Measurements from ENCODE around the gene ZCWPW1.

ZCWPW1 gene

GRCh38 chr7:100406767-100407166 is 21.7 kb downstream of the ZCWPW1 start:
- Histone ChIP-seq H3K27ac (no peak overlapping the region), H3K36me3 (ENCODE audit: insufficient read depth, low read length) (no peaks in the 10 kb centered on the region), H3K4me3 (no peak overlapping the region), H3K9me3 (ENCODE audit: low read depth, low read length) (no peaks in the 10 kb centered on the region), H3K9ac (ENCODE audit: insufficient read length) (no peak overlapping the region)
- TF ChIP-seq FOXP2 (optimal IDR thresholded peaks at IDR 0.05; ENCODE audit: control extremely low read depth, extremely low read length, insufficient read depth): no peak
- TF ChIP-seq POLR2AphosphoS5 (IDR thresholded peaks at IDR 0.05; ENCODE audit: borderline replicate concordance, low read depth, low read length): no peak
- no peak for TF ChIP-seq EZH2 (IDR thresholded peaks at IDR 0.05)
- no peak for DNase-seq (ENCODE audit: low read depth, low spot score)

- no peak for TF ChIP-seq POLR2AphosphoS5 (IDR thresholded peaks at IDR 0.05; ENCODE audit: borderline replicate concordance, low read depth, low read length)
- TF ChIP-seq EZH2 (IDR thresholded peaks at IDR 0.05): no peak
- no peak for TF ChIP-seq FOXP2 (optimal IDR thresholded peaks at IDR 0.05; ENCODE audit: control extremely low read depth, extremely low read length, insufficient read depth)
- no peak for DNase-seq (ENCODE audit: low read depth, low spot score)
- no peaks in the 10 kb centered on the region for H3K36me3 ChIP-seq (ENCODE audit: insufficient read depth, low read length)
- H3K4me3 ChIP-seq: no peak overlapping the region
- no peak overlapping the region for H3K27ac ChIP-seq
- H3K9me3 ChIP-seq (ENCODE audit: low read depth, low read length): no peaks in the 10 kb centered on the region
- H3K9ac ChIP-seq (ENCODE audit: insufficient read length): no peak overlapping the region
These were observed 26.3 kb downstream of the ZCWPW1 start for GRCh38 chr7:100402241-100402640.

- Histone ChIP-seq H3K9me3 (ENCODE audit: low read depth, low read length) (no peaks in the 10 kb centered on the region), H3K9ac (ENCODE audit: insufficient read length) (no peak overlapping the region), H3K27ac (no peak overlapping the region), H3K36me3 (ENCODE audit: insufficient read depth, low read length) (no peaks in the 10 kb centered on the region), H3K4me3 (no peak overlapping the region)
- DNase-seq (ENCODE audit: low read depth, low spot score): no peak
- TF ChIP-seq EZH2 (IDR thresholded peaks at IDR 0.05) (no peak), FOXP2 (optimal IDR thresholded peaks at IDR 0.05; ENCODE audit: control extremely low read depth, extremely low read length, insufficient read depth) (no peak), POLR2AphosphoS5 (IDR thresholded peaks at IDR 0.05; ENCODE audit: borderline replicate concordance, low read depth, low read length) (no peak)
These were observed 26.7 kb downstream of the ZCWPW1 start for GRCh38 chr7:100401811-100402210.

- Histone ChIP-seq H3K9ac (ENCODE audit: insufficient read length) (no peak overlapping the region), H3K9me3 (ENCODE audit: low read depth, low read length) (no peaks in the 10 kb centered on the region), H3K27ac (no peak overlapping the region), H3K36me3 (ENCODE audit: insufficient read depth, low read length) (no peaks in the 10 kb centered on the region), H3K4me3 (no peak overlapping the region)
- TF ChIP-seq POLR2AphosphoS5 (IDR thresholded peaks at IDR 0.05; ENCODE audit: borderline replicate concordance, low read depth, low read length): no peak
- TF ChIP-seq FOXP2 (optimal IDR thresholded peaks at IDR 0.05; ENCODE audit: control extremely low read depth, extremely low read length, insufficient read depth): no peak
- no peak for TF ChIP-seq EZH2 (IDR thresholded peaks at IDR 0.05)
- DNase-seq (ENCODE audit: low read depth, low spot score): no peak
These were observed 27.8 kb downstream of the ZCWPW1 start for GRCh38 chr7:100400656-100401055.

- DNase-seq (ENCODE audit: low read depth, low spot score): no peak
- TF ChIP-seq FOXP2 (optimal IDR thresholded peaks at IDR 0.05; ENCODE audit: control extremely low read depth, extremely low read length, insufficient read depth) (no peak), POLR2AphosphoS5 (IDR thresholded peaks at IDR 0.05; ENCODE audit: borderline replicate concordance, low read depth, low read length) (no peak), EZH2 (IDR thresholded peaks at IDR 0.05) (no peak)
- Histone ChIP-seq H3K36me3 (ENCODE audit: insufficient read depth, low read length) (no peaks in the 10 kb centered on the region), H3K27ac (no peak overlapping the region), H3K9me3 (ENCODE audit: low read depth, low read length) (no peaks in the 10 kb centered on the region), H3K4me3 (no peak overlapping the region), H3K9ac (ENCODE audit: insufficient read length) (no peak overlapping the region)
These were observed 28.5 kb downstream of the ZCWPW1 start for GRCh38 chr7:100400041-100400440.

- H3K36me3 ChIP-seq (ENCODE audit: insufficient read depth, low read length): no peaks in the 10 kb centered on the region
- H3K27ac ChIP-seq: no peak overlapping the region
- DNase-seq (ENCODE audit: low read depth, low spot score): no peak
- H3K9me3 ChIP-seq (ENCODE audit: low read depth, low read length): no peaks in the 10 kb centered on the region
- TF ChIP-seq POLR2AphosphoS5 (IDR thresholded peaks at IDR 0.05; ENCODE audit: borderline replicate concordance, low read depth, low read length) (no peak), EZH2 (IDR thresholded peaks at IDR 0.05) (no peak), FOXP2 (optimal IDR thresholded peaks at IDR 0.05; ENCODE audit: control extremely low read depth, extremely low read length, insufficient read depth) (no peak)
- H3K4me3 ChIP-seq: no peak overlapping the region
- H3K9ac ChIP-seq (ENCODE audit: insufficient read length): no peak overlapping the region
These were observed 30.3 kb downstream of the ZCWPW1 start for GRCh38 chr7:100398239-100398638.

GRCh38 chr7:100397315-100398081 is 31.0 kb downstream of the ZCWPW1 start:
- Histone ChIP-seq H3K9ac (ENCODE audit: insufficient read length) (no peak overlapping the region), H3K4me3 (no peak overlapping the region), H3K27ac (no peak overlapping the region), H3K36me3 (ENCODE audit: insufficient read depth, low read length) (no peaks in the 10 kb centered on the region), H3K9me3 (ENCODE audit: low read depth, low read length) (no peaks in the 10 kb centered on the region)
- no peak for TF ChIP-seq EZH2 (IDR thresholded peaks at IDR 0.05)
- no peak for TF ChIP-seq POLR2AphosphoS5 (IDR thresholded peaks at IDR 0.05; ENCODE audit: borderline replicate concordance, low read depth, low read length)
- TF ChIP-seq FOXP2 (optimal IDR thresholded peaks at IDR 0.05; ENCODE audit: control extremely low read depth, extremely low read length, insufficient read depth): no peak
- no peak for DNase-seq (ENCODE audit: low read depth, low spot score)

GRCh38 chr7:100396421-100396982 is 32.0 kb downstream of the ZCWPW1 start:
- Histone ChIP-seq H3K27ac (no peak overlapping the region), H3K9ac (ENCODE audit: insufficient read length) (no peak overlapping the region), H3K36me3 (ENCODE audit: insufficient read depth, low read length) (no peaks in the 10 kb centered on the region), H3K9me3 (ENCODE audit: low read depth, low read length) (no peaks in the 10 kb centered on the region), H3K4me3 (no peak overlapping the region)
- no peak for TF ChIP-seq POLR2AphosphoS5 (IDR thresholded peaks at IDR 0.05; ENCODE audit: borderline replicate concordance, low read depth, low read length)
- TF ChIP-seq EZH2 (IDR thresholded peaks at IDR 0.05): no peak
- no peak for TF ChIP-seq FOXP2 (optimal IDR thresholded peaks at IDR 0.05; ENCODE audit: control extremely low read depth, extremely low read length, insufficient read depth)
- no peak for DNase-seq (ENCODE audit: low read depth, low spot score)

Measured in SK-N-MC (cell line).